ENCODE results near the gene C1QTNF6.

- TF ChIP-seq CTCF (IDR thresholded peaks at IDR 0.05; ENCODE audit: insufficient read depth, low read length) (no peak), GABPA (IDR thresholded peaks at IDR 0.05; ENCODE audit: low read depth) (no peak), POLR2AphosphoS5 (IDR thresholded peaks at IDR 0.05; ENCODE audit: low read depth) (no peak), REST (IDR thresholded peaks at IDR 0.05; ENCODE audit: insufficient replicate concordance, low read depth) (no peak)
Observed at GRCh38 chr22:37184816-37185541, 3.1 kb downstream of the C1QTNF6 start.
